SK-N-SH treated with all-trans-retinoic acid at 6 μM for 48 hours (cell line): Measurements from ENCODE around the gene SLC26A2.
A peak's percentile ranks its signal among the peaks of the same experiment; 100 is the strongest.

ENCODE experiments used
- ATAC-seq: fragments of 200-7000 bp; cut with Tn5 transposase; 3 replicates; pipeline ENCODE4 v1.9.1; 2020; ENCODE audit warnings: mild to moderate bottlenecking, moderate library complexity
- ARNTL ChIP-seq: fragments of 450-650 bp; formaldehyde crosslinking; IDR thresholded peaks from 2 replicates; pipeline ENCODE4 v1.5.0; 2020; ENCODE audit warnings: low read depth, mild to moderate bottlenecking, moderate library complexity, borderline replicate concordance
- BACH2 ChIP-seq: fragments of 250-450 bp; sonication (Bioruptor Pico); IDR thresholded peaks from 2 replicates; pipeline ENCODE4 v1.9.0; 2021; ENCODE audit warnings: mild to moderate bottlenecking, borderline replicate concordance
- CREB5 ChIP-seq: fragments of 250-450 bp; sonication (Bioruptor Pico); IDR thresholded peaks from 2 replicates; pipeline ENCODE4 v1.5.1; 2020; ENCODE audit warnings: low read depth, mild to moderate bottlenecking, moderate library complexity
- CSRNP3 ChIP-seq: fragments of 250-450 bp; sonication (Bioruptor Pico); IDR thresholded peaks from 2 replicates; pipeline ENCODE4 v1.5.1; 2021; ENCODE audit warnings: mild to moderate bottlenecking, moderate library complexity
- GLIS3 ChIP-seq: fragments of 250-450 bp; sonication (Bioruptor Pico); IDR thresholded peaks from 2 replicates; pipeline ENCODE4 v1.5.0; 2020; ENCODE audit warnings: mild to moderate bottlenecking, moderate library complexity
- PATZ1 ChIP-seq: fragments of 250-450 bp; sonication (Bioruptor Pico); IDR thresholded peaks from 2 replicates; pipeline ENCODE4 v1.8.0; 2020; ENCODE audit warnings: mild to moderate bottlenecking, moderate library complexity, borderline replicate concordance
- POU6F1 ChIP-seq: fragments of 250-450 bp; sonication (Bioruptor Pico); IDR thresholded peaks from 2 replicates; pipeline ENCODE4 v1.8.0; 2021; ENCODE audit warnings: low read depth, mild to moderate bottlenecking, moderate library complexity, borderline replicate concordance
- PPARA ChIP-seq: fragments of 250-450 bp; sonication (Bioruptor Pico); IDR thresholded peaks from 2 replicates; pipeline ENCODE4 v1.5.0; 2020; ENCODE audit warnings: mild to moderate bottlenecking, borderline replicate concordance
- RARB ChIP-seq: fragments of 250-450 bp; sonication (Bioruptor Pico); IDR thresholded peaks from 2 replicates; pipeline ENCODE4 v1.8.0; 2021; ENCODE audit warnings: mild to moderate bottlenecking, moderate library complexity
- SNAI2 ChIP-seq: fragments of 250-450 bp; sonication (Bioruptor Pico); IDR thresholded peaks from 2 replicates; pipeline ENCODE4 v1.5.0; 2020; ENCODE audit warnings: mild to moderate bottlenecking, moderate library complexity
- TCF4 ChIP-seq: fragments of 250-450 bp; sonication (Bioruptor Pico); IDR thresholded peaks from 2 replicates; pipeline ENCODE4 v1.8.0; 2021; ENCODE audit warnings: mild to moderate bottlenecking, moderate library complexity, borderline replicate concordance
- TOX ChIP-seq: fragments of 250-450 bp; sonication (Bioruptor Pico); IDR thresholded peaks from 2 replicates; pipeline ENCODE4 v1.8.0; 2021; ENCODE audit warnings: mild to moderate bottlenecking, moderate library complexity, borderline replicate concordance
- TSHZ2 ChIP-seq: fragments of 250-450 bp; sonication (Bioruptor Pico); IDR thresholded peaks from 2 replicates; pipeline ENCODE4 v1.5.0; 2020; ENCODE audit warnings: mild to moderate bottlenecking, moderate library complexity
- ZC3H10 ChIP-seq: fragments of 250-450 bp; sonication (Bioruptor Pico); IDR thresholded peaks from 2 replicates; pipeline ENCODE4 v1.5.1; 2021; ENCODE audit warnings: mild to moderate bottlenecking, moderate library complexity
- ZFP3 ChIP-seq: fragments of 250-450 bp; sonication (Bioruptor Pico); IDR thresholded peaks from 2 replicates; pipeline ENCODE4 v1.5.0; 2020; ENCODE audit warnings: mild to moderate bottlenecking, moderate library complexity
- ZNF565 ChIP-seq: fragments of 450-650 bp; formaldehyde crosslinking; conservative IDR thresholded peaks from 2 replicates; pipeline ENCODE4 v1.5.0; 2020; ENCODE audit warnings: low read depth, mild to moderate bottlenecking, moderate library complexity
- ZNF8 ChIP-seq: fragments of 450-650 bp; formaldehyde crosslinking; IDR thresholded peaks from 2 replicates; pipeline ENCODE4 v1.5.0; 2020; ENCODE audit warnings: mild to moderate bottlenecking, moderate library complexity

Gene SLC26A2

GRCh38 chr5:149956685-149957084 lies 3.9 kb upstream of the SLC26A2 start:
- TF ChIP-seq SNAI2 (no peak), CREB5 (no peak), TOX (no peak), BACH2 (CRISPR knock-in tag) (no peak), ZC3H10 (CRISPR knock-in tag) (no peak), PATZ1 (no peak), ZNF565 (CRISPR knock-in tag) (no peak), ARNTL (CRISPR knock-in tag) (no peak)
- no peak for ATAC-seq

GRCh38 chr5:149957855-149958254 lies 2.7 kb upstream of the SLC26A2 start:
- ATAC-seq: no peak
- TF ChIP-seq ZC3H10 (CRISPR knock-in tag) (no peak), SNAI2 (no peak), ZFP3 (no peak)

GRCh38 chr5:149959406-149960236 lies 937 bp upstream of the SLC26A2 start:
- TF ChIP-seq ZNF8 (CRISPR knock-in tag) (no peak), PATZ1 (no peak), CREB5 (no peak), TCF4 (CRISPR knock-in tag) (no peak), TSHZ2 (CRISPR knock-in tag) (no peak), ZNF565 (CRISPR knock-in tag) (no peak), ARNTL (CRISPR knock-in tag) (no peak)
- TF ChIP-seq, all 23 proteins: peak for 0
- peak; percentile 6 for ATAC-seq

GRCh38 chr5:149961186-149961685 lies 678 bp downstream of the SLC26A2 start:
- peak; percentile 46; the same call in 2 of the 3 replicates for ATAC-seq
- TF ChIP-seq PATZ1 (no peak), GLIS3 (CRISPR knock-in tag) (no peak), RARB (CRISPR knock-in tag) (no peak), PPARA (CRISPR knock-in tag) (no peak), BACH2 (CRISPR knock-in tag) (no peak), SNAI2 (no peak), CSRNP3 (CRISPR knock-in tag) (no peak), POU6F1 (CRISPR knock-in tag) (no peak), CREB5 (no peak), ZNF565 (CRISPR knock-in tag) (no peak)
